ENCODE measurements around the gene DHX40. TPM values are rescaled to one million over a fixed set of nuclear protein-coding genes. Genes with fewer than 3 reads are reported as not detected.
"Not testable (repeated sequence)": the region's sequence is repeated elsewhere in the genome, so short reads cannot be mapped to it uniquely, and the experiment has no call there.

DHX40 gene
- total RNA-seq, 1 donor from 2014 or later: 17.1 TPM

GRCh38 chr17:59641799-59642484 lies 76.5 kb downstream of the DHX40 start:
- H3K36me3 Mint-ChIP-seq (ENCODE audit: low read depth): peaks cover 14% of the 10 kb centered on the region
- no peaks in the 10 kb centered on the region for H3K9me3 Mint-ChIP-seq
- H3K4me3 Mint-ChIP-seq: peak overlapping the region; percentile 16
- peak; percentile 3 for DNase-seq (ENCODE audit: low spot score)
- peaks cover 50% of the 10 kb centered on the region for H3K4me1 Mint-ChIP-seq (ENCODE audit: low read depth)
- H3K27me3 Mint-ChIP-seq (ENCODE audit: insufficient read depth): no peaks in the 10 kb centered on the region
- H3K27ac Mint-ChIP-seq: peak overlapping the region; percentile 72
- intact Hi-C loops (cut with micrococcal nuclease): loop anchor here (1.0 to 10.0 kb wide), 7 partner anchors 8 to 327 kb away; partner anchors contain the start of gene CLTC

- no peaks in the 10 kb centered on the region for H3K27me3 Mint-ChIP-seq (ENCODE audit: insufficient read depth)
- peaks cover 19% of the 10 kb centered on the region for H3K36me3 Mint-ChIP-seq (ENCODE audit: low read depth)
- peaks cover 56% of the 10 kb centered on the region for H3K4me1 Mint-ChIP-seq (ENCODE audit: low read depth)
- H3K4me3 Mint-ChIP-seq: peak overlapping the region; percentile 16
- intact Hi-C loops (cut with micrococcal nuclease): loop anchor here (1.0 to 10.0 kb wide), 7 partner anchors 8 to 328 kb away; partner anchors contain the start of gene CLTC
- DNase-seq (ENCODE audit: low spot score): no peak
- peak overlapping the region; percentile 72 for H3K27ac Mint-ChIP-seq
- H3K9me3 Mint-ChIP-seq: no peaks in the 10 kb centered on the region
Measured at GRCh38 chr17:59642565-59642964, 77.2 kb downstream of the DHX40 start.

- Mint-ChIP-seq H3K4me1 (ENCODE audit: low read depth) (peaks cover 59% of the 10 kb centered on the region), H3K27ac (no peak overlapping the region), H3K36me3 (ENCODE audit: low read depth) (peaks cover 26% of the 10 kb centered on the region), H3K27me3 (ENCODE audit: insufficient read depth) (no peaks in the 10 kb centered on the region), H3K9me3 (no peaks in the 10 kb centered on the region), H3K4me3 (no peak overlapping the region)
- no peak for DNase-seq (ENCODE audit: low spot score)
- intact Hi-C loops (cut with micrococcal nuclease): loop anchor here (2.0 to 10.0 kb wide), 3 partner anchors 41 to 329 kb away; no protein-coding TSS in a partner anchor
Measured at GRCh38 chr17:59643159-59644140, 78.0 kb downstream of the DHX40 start.

GRCh38 chr17:59647288-59647687 lies 81.9 kb downstream of the DHX40 start:
- no peak for DNase-seq (ENCODE audit: low spot score)
- Mint-ChIP-seq H3K27ac (no peak overlapping the region), H3K36me3 (ENCODE audit: low read depth) (peaks cover 53% of the 10 kb centered on the region), H3K9me3 (no peaks in the 10 kb centered on the region), H3K27me3 (ENCODE audit: insufficient read depth) (no peaks in the 10 kb centered on the region), H3K4me1 (ENCODE audit: low read depth) (peaks cover 70% of the 10 kb centered on the region), H3K4me3 (no peak overlapping the region)
- intact Hi-C loops (cut with micrococcal nuclease): loop anchor here (10.0 kb wide), 1 partner anchor 332 kb away; no protein-coding TSS in a partner anchor

GRCh38 chr17:59649886-59650285 lies 84.5 kb downstream of the DHX40 start:
- Mint-ChIP-seq H3K4me1 (ENCODE audit: low read depth) (peaks cover 57% of the 10 kb centered on the region), H3K27ac (no peak overlapping the region), H3K9me3 (no peaks in the 10 kb centered on the region), H3K4me3 (no peak overlapping the region), H3K27me3 (ENCODE audit: insufficient read depth) (no peaks in the 10 kb centered on the region), H3K36me3 (ENCODE audit: low read depth) (peaks cover 62% of the 10 kb centered on the region)
- intact Hi-C loops (cut with micrococcal nuclease): loop anchor here (1.0 to 10.0 kb wide), 2 partner anchors 8 to 335 kb away; no protein-coding TSS in a partner anchor
- no peak for DNase-seq (ENCODE audit: low spot score)

GRCh38 chr17:59650642-59651041 lies 85.2 kb downstream of the DHX40 start:
- H3K4me3 Mint-ChIP-seq: no peak overlapping the region
- H3K36me3 Mint-ChIP-seq (ENCODE audit: low read depth): peaks cover 67% of the 10 kb centered on the region
- peak overlapping the region; percentile 4 for H3K27ac Mint-ChIP-seq
- H3K27me3 Mint-ChIP-seq (ENCODE audit: insufficient read depth): no peaks in the 10 kb centered on the region
- intact Hi-C loops (cut with micrococcal nuclease): loop anchor here (1.0 kb wide), 1 partner anchor 8 kb away; no protein-coding TSS in a partner anchor
- H3K4me1 Mint-ChIP-seq (ENCODE audit: low read depth): peaks cover 62% of the 10 kb centered on the region
- DNase-seq (ENCODE audit: low spot score): no peak
- H3K9me3 Mint-ChIP-seq: no peaks in the 10 kb centered on the region

- Mint-ChIP-seq H3K9me3 (no peaks in the 10 kb centered on the region), H3K36me3 (ENCODE audit: low read depth) (peaks cover 72% of the 10 kb centered on the region), H3K4me3 (no peak overlapping the region), H3K4me1 (ENCODE audit: low read depth) (peaks cover 62% of the 10 kb centered on the region), H3K27ac (no peak overlapping the region), H3K27me3 (ENCODE audit: insufficient read depth) (no peaks in the 10 kb centered on the region)
- intact Hi-C loops (cut with micrococcal nuclease): no loop called here
- no peak for DNase-seq (ENCODE audit: low spot score)
Measured at GRCh38 chr17:59651346-59651745, 85.9 kb downstream of the DHX40 start.

GRCh38 chr17:59652119-59652518 lies 86.7 kb downstream of the DHX40 start:
- no peak overlapping the region for H3K27ac Mint-ChIP-seq
- H3K27me3 Mint-ChIP-seq (ENCODE audit: insufficient read depth): no peaks in the 10 kb centered on the region
- no peak overlapping the region for H3K4me3 Mint-ChIP-seq
- DNase-seq (ENCODE audit: low spot score): no peak
- H3K36me3 Mint-ChIP-seq (ENCODE audit: low read depth): peaks cover 65% of the 10 kb centered on the region
- peaks cover 55% of the 10 kb centered on the region for H3K4me1 Mint-ChIP-seq (ENCODE audit: low read depth)
- intact Hi-C loops (cut with micrococcal nuclease): no loop called here
- H3K9me3 Mint-ChIP-seq: no peaks in the 10 kb centered on the region

GRCh38 chr17:59656624-59657023 lies 91.2 kb downstream of the DHX40 start:
- H3K4me3 Mint-ChIP-seq; DNase-seq (ENCODE audit: low spot score); H3K27ac Mint-ChIP-seq; H3K9me3 Mint-ChIP-seq; intact Hi-C loops (cut with micrococcal nuclease); H3K27me3 Mint-ChIP-seq (ENCODE audit: insufficient read depth): not testable (repeated sequence)
- Mint-ChIP-seq H3K36me3 (ENCODE audit: low read depth) (peaks cover 56% of the 10 kb centered on the region), H3K4me1 (ENCODE audit: low read depth) (peaks cover 13% of the 10 kb centered on the region)

Other genes with a start within 250 kb of the DHX40 start
- 7.4 and 7.9 TPM in 2 replicates for gene YPEL2, start 234.0 kb upstream of the DHX40 start, total RNA-seq
- 176 and 186 TPM in 2 replicates for gene CLTC, start 54.3 kb downstream of the DHX40 start, total RNA-seq
- 49.7 and 51.1 TPM in 2 replicates for gene PTRH2, start 141.8 kb downstream of the DHX40 start, total RNA-seq
- 357 and 374 TPM in 2 replicates for gene VMP1, start 142.0 kb downstream of the DHX40 start, total RNA-seq

Data from activated T-helper 1 cell treated with anti-CD3 and anti-CD28 coated beads, Interleukin-12 subunit alpha, Interleukin-12 subunit beta, Interleukin-2, Interleukin-4 antibody, amounts not matched to agents 30 ng/mL and 10 ng/mL and 1 ng/mL, durations not matched to agents 14 hours and 24 hours and 36 hours (primary cell).